ENCODE results near the gene KIFC1. TPM values are rescaled to one million over a fixed set of nuclear protein-coding genes. Genes with fewer than 3 reads are reported as not detected.

Gene KIFC1
- total and polyA plus RNA-seq, 9 of the 15 experiments (the other 6 are each of a cell fraction or from before 2014, with no cell fraction given), result 1.3 to 95.2 (median 76.9) TPM

DNA sequence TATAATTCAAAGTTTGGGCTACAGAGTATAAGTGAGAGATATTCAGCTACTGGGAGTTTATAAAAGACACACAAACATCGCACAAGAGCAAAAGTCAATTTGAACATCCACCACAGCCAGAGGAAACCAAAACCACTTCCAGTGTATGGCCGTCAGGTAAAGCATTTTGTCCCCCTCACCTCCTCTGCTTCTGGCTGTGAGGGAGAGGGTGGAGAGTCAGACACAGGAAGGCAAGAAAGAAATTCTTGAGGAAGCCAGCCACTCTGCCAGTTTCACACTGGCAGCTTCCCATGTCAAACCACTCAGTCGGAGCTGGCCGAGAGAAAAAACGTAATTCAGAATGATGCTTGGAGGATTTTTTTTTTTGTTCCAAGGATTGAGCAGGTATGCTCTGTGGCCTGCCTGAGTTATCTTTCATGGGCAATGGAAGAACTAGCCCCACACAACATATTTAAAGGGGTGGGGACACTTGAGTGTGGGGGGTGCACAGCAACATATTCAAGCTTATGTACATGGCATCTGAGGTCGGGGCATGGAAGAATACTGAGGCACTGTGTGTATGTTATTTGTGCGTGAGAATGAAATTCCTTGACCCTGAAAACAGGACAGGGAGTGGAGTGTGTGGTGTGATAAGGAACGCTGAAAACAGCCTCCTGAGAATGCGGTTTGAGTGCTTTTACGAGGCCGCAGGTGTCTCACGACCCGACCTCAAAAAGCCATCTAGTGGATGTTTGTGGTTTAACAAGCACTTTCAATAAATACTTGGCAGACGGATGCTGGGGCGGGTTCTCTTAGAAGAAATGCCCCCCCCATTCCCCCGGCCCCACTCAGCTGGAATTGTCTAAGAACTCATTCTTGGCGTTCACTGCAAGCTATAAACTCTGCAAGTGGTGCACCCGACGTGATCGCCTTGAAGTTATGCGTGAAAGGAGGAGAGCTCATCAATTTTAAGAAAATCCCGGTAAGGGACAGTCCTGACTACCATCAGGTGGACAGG, 46.6 kb upstream of the KIFC1 start (continued):
- TF ChIP-seq, protein P1, sequence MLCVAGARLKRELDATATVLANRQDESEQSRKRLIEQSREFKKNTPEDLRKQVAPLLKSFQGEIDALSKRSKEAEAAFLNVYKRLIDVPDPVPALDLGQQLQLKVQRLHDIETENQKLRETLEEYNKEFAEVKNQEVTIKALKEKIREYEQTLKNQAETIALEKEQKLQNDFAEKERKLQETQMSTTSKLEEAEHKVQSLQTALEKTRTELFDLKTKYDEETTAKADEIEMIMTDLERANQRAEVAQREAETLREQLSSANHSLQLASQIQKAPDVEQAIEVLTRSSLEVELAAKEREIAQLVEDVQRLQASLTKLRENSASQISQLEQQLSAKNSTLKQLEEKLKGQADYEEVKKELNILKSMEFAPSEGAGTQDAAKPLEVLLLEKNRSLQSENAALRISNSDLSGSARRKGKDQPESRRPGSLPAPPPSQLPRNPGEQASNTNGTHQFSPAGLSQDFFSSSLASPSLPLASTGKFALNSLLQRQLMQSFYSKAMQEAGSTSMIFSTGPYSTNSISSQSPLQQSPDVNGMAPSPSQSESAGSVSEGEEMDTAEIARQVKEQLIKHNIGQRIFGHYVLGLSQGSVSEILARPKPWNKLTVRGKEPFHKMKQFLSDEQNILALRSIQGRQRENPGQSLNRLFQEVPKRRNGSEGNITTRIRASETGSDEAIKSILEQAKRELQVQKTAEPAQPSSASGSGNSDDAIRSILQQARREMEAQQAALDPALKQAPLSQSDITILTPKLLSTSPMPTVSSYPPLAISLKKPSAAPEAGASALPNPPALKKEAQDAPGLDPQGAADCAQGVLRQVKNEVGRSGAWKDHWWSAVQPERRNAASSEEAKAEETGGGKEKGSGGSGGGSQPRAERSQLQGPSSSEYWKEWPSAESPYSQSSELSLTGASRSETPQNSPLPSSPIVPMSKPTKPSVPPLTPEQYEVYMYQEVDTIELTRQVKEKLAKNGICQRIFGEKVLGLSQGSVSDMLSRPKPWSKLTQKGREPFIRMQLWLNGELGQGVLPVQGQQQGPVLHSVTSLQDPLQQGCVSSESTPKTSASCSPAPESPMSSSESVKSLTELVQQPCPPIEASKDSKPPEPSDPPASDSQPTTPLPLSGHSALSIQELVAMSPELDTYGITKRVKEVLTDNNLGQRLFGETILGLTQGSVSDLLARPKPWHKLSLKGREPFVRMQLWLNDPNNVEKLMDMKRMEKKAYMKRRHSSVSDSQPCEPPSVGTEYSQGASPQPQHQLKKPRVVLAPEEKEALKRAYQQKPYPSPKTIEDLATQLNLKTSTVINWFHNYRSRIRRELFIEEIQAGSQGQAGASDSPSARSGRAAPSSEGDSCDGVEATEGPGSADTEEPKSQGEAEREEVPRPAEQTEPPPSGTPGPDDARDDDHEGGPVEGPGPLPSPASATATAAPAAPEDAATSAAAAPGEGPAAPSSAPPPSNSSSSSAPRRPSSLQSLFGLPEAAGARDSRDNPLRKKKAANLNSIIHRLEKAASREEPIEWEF (CRISPR knock-in tag; IDR thresholded peaks at IDR 0.05), result no peak
- no peak for TF ChIP-seq ZNF766 (CRISPR knock-in tag; conservative IDR thresholded peaks at IDR 0.05)
- TF ChIP-seq TRIM24 (IDR thresholded peaks at IDR 0.05), result peak; percentile 23 to 34; a peak in 1 of 4 replicates
- TF ChIP-seq ZBTB7A (IDR thresholded peaks at IDR 0.05; ENCODE audit: borderline replicate concordance, control insufficient read depth, low read depth, low read length), result no peak
- no peak for TF ChIP-seq HNRNPK (IDR thresholded peaks at IDR 0.05; ENCODE audit: low read depth, low read length, poor library complexity, severe bottlenecking)
- no peak for TF ChIP-seq ILK (tag; IDR thresholded peaks at IDR 0.05; ENCODE audit: borderline replicate concordance, low read depth)
- no peak for TF ChIP-seq NEUROD1 (IDR thresholded peaks at IDR 0.05; ENCODE audit: borderline replicate concordance, low read depth, low read length, partially characterized antibody)
- TF ChIP-seq XRCC3 (IDR thresholded peaks at IDR 0.05), result no peak
- TF ChIP-seq RHOXF2B (CRISPR knock-in tag; conservative IDR thresholded peaks at IDR 0.05), result no peak
- TF ChIP-seq ZNF764 (CRISPR knock-in tag; IDR thresholded peaks at IDR 0.05; ENCODE audit: low read depth), result no peak
- TF ChIP-seq, protein P2, sequence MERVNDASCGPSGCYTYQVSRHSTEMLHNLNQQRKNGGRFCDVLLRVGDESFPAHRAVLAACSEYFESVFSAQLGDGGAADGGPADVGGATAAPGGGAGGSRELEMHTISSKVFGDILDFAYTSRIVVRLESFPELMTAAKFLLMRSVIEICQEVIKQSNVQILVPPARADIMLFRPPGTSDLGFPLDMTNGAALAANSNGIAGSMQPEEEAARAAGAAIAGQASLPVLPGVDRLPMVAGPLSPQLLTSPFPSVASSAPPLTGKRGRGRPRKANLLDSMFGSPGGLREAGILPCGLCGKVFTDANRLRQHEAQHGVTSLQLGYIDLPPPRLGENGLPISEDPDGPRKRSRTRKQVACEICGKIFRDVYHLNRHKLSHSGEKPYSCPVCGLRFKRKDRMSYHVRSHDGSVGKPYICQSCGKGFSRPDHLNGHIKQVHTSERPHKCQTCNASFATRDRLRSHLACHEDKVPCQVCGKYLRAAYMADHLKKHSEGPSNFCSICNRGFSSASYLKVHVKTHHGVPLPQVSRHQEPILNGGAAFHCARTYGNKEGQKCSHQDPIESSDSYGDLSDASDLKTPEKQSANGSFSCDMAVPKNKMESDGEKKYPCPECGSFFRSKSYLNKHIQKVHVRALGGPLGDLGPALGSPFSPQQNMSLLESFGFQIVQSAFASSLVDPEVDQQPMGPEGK (CRISPR knock-in tag; IDR thresholded peaks at IDR 0.05; ENCODE audit: borderline replicate concordance), result no peak
- TF ChIP-seq, protein P3, sequence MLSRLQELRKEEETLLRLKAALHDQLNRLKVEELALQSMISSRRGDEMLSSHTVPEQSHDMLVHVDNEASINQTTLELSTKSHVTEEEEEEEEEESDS (CRISPR knock-in tag; IDR thresholded peaks at IDR 0.05), result no peak
- no peak for TF ChIP-seq GABPB2 (CRISPR knock-in tag; conservative IDR thresholded peaks at IDR 0.05)
- TF ChIP-seq NR2C1 (IDR thresholded peaks at IDR 0.05), result no peak
- no peak; the same call in 1 of the 2 replicates for TF ChIP-seq NR2C1 (tag; IDR thresholded peaks at IDR 0.05)
- TF ChIP-seq, protein P4, sequence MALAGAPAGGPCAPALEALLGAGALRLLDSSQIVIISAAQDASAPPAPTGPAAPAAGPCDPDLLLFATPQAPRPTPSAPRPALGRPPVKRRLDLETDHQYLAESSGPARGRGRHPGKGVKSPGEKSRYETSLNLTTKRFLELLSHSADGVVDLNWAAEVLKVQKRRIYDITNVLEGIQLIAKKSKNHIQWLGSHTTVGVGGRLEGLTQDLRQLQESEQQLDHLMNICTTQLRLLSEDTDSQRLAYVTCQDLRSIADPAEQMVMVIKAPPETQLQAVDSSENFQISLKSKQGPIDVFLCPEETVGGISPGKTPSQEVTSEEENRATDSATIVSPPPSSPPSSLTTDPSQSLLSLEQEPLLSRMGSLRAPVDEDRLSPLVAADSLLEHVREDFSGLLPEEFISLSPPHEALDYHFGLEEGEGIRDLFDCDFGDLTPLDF (CRISPR knock-in tag; IDR thresholded peaks at IDR 0.05), result no peak
- no peak for TF ChIP-seq MTA1 (IDR thresholded peaks at IDR 0.05; ENCODE audit: borderline replicate concordance)
- no peak for TF ChIP-seq TSC22D4 (tag; IDR thresholded peaks at IDR 0.05)
- TF ChIP-seq ZNF184 (CRISPR knock-in tag; IDR thresholded peaks at IDR 0.05), result no peak
